DND-41 (cell line): ENCODE data around the gene NEK7.

Source experiments
- CTCF ChIP-seq: IDR thresholded peaks from 2 replicates; pipeline ENCODE4 v1.5.1; 2012; ENCODE audit warnings: borderline replicate concordance, low read length, moderate library complexity, mild to moderate bottlenecking; ENCODE audit not compliant: poor library complexity, severe bottlenecking; ENCODE audit errors: extremely low read depth
- EZH2 ChIP-seq: IDR thresholded peaks from 3 replicates; pipeline ENCODE4 v1.6.1; 2012; ENCODE audit warnings: borderline replicate concordance, low read depth, mild to moderate bottlenecking, moderate library complexity, low read length, inconsistent platforms; ENCODE audit not compliant: severe bottlenecking

DNA sequence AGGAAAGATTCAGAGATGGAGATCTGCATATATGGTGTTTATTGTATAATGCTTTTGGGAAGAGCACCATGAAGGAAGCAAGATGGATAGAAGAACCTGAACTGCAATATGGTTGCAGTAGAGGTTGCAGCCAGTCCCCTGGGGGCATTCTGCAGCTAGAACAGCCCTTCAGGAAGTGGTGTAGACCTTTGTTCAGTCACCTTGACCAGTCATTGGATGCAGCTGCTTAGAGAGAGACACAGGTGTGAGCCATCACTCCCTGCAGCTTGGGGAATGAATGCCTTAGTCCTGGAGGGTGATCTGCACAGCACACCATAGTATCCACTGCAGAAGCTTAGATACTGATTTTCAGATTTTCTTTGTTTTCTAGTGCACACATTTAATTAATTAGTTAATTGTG lies 42.3 kb downstream of the NEK7 start:
- TF ChIP-seq CTCF (no peak), EZH2 (no peak)
